GM19035 (cell line): ENCODE data around the gene XKR3.
"Not testable (repeated sequence)": the region's sequence is repeated elsewhere in the genome, so short reads cannot be mapped to it uniquely, and the experiment has no call there.

Experiments
- ATAC-seq: cut with Tn5 transposase; IDR thresholded peaks from one replicate; pipeline ENCODE4 v1.9.1; 2021; ENCODE audit not compliant: unreplicated experiment

The XKR3 gene

GRCh38 chr22:16824716-16825687 is at the start of gene XKR3:
TSS of gene XKR3 (minus strand) at chr22:16825411. CDS start at chr22:16808073, 17,338 bp downstream.
- ATAC-seq: no peak

- not testable (repeated sequence) for ATAC-seq
Observed at GRCh38 chr22:16869640-16870039, 44.4 kb upstream of the XKR3 start.

- ATAC-seq: no peak
Observed at GRCh38 chr22:16866167-16866566, 41.0 kb upstream of the XKR3 start.

- ATAC-seq: not testable (repeated sequence)
Observed at GRCh38 chr22:16856851-16857250, 31.6 kb upstream of the XKR3 start.

GRCh38 chr22:16854631-16855030 is 29.4 kb upstream of the XKR3 start:
- ATAC-seq: no peak

- not testable (repeated sequence) for ATAC-seq
Observed at GRCh38 chr22:16851268-16851996, 26.2 kb upstream of the XKR3 start.

GRCh38 chr22:16847271-16847670 is 22.1 kb upstream of the XKR3 start:
- ATAC-seq: no peak

GRCh38 chr22:16845881-16846280 is 20.7 kb upstream of the XKR3 start:
- no peak for ATAC-seq

- ATAC-seq: no peak
Observed at GRCh38 chr22:16845465-16845864, 20.3 kb upstream of the XKR3 start.

- ATAC-seq: no peak
Observed at GRCh38 chr22:16844529-16844928, 19.3 kb upstream of the XKR3 start.

- ATAC-seq: no peak
Observed at GRCh38 chr22:16838073-16838472, 12.9 kb upstream of the XKR3 start.

- ATAC-seq: no peak
Observed at GRCh38 chr22:16834971-16835370, 9.8 kb upstream of the XKR3 start.

GRCh38 chr22:16831257-16831656 is 6.0 kb upstream of the XKR3 start:
- no peak for ATAC-seq

GRCh38 chr22:16829985-16830384 is 4.8 kb upstream of the XKR3 start:
- ATAC-seq: no peak

GRCh38 chr22:16828876-16829275 is 3.7 kb upstream of the XKR3 start:
- ATAC-seq: no peak

GRCh38 chr22:16827506-16827905 is 2.3 kb upstream of the XKR3 start:
- no peak for ATAC-seq

GRCh38 chr22:16819249-16819648 is 6.0 kb downstream of the XKR3 start:
- ATAC-seq: no peak

GRCh38 chr22:16818538-16818937 is 6.7 kb downstream of the XKR3 start:
- ATAC-seq: no peak

- ATAC-seq: no peak
Observed at GRCh38 chr22:16815073-16815472, 10.1 kb downstream of the XKR3 start.

- ATAC-seq: no peak
Observed at GRCh38 chr22:16810188-16810802, 14.9 kb downstream of the XKR3 start.

- ATAC-seq: no peak
Observed at GRCh38 chr22:16808744-16809143, 16.5 kb downstream of the XKR3 start.

- ATAC-seq: no peak
Observed at GRCh38 chr22:16807109-16807508, 18.1 kb downstream of the XKR3 start.
